NK-92 (cell line): ENCODE measurements around the gene NFE2L1.
"Not testable (repeated sequence)": the region's sequence is repeated elsewhere in the genome, so short reads cannot be mapped to it uniquely, and the experiment has no call there.

Experiments used
- DNase-seq: peaks from one replicate; lab custom pipeline; 2025; ENCODE audit not compliant: unreplicated experiment; lab: John Stamatoyannopoulos, UW

The NFE2L1 gene

DNA sequence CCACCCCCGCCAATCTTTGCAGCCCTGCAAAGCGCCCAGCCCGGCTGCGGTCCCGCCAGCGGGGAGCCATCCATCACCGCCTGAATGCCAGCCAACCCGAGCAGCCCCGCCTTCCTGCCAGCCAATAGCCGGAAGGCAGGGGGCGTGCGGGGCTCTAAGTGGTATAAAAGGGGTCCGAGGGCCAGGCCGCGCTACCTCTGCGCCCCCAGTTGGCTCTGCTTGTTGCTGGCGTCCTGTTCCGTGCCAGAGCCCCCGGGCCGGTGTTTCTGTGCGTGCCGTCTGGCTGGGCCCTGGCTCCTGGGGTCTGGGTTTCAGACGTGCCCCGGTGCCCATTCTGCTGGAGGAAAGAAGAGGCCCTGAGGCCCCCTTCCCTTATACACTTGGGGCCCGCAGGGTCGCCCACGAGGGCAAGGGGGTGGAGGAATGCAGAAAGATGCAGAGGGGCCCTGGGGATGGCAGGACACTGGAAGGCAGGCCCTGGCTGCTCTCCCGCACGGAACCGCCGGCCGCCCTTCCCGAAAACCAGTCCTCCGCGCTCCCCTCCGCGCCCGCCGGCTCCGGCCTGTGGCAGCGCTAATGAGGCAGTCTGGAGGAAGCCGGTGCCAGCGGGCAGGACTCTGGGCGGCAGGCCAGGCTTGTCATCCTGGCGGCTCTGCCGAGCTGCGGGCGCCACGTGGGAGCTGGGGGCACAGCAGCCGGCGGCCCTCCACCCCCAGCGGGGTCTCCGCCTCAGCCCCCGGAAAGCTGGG lies 24.6 kb upstream of the NFE2L1 start:
- no peak for DNase-seq

DNA sequence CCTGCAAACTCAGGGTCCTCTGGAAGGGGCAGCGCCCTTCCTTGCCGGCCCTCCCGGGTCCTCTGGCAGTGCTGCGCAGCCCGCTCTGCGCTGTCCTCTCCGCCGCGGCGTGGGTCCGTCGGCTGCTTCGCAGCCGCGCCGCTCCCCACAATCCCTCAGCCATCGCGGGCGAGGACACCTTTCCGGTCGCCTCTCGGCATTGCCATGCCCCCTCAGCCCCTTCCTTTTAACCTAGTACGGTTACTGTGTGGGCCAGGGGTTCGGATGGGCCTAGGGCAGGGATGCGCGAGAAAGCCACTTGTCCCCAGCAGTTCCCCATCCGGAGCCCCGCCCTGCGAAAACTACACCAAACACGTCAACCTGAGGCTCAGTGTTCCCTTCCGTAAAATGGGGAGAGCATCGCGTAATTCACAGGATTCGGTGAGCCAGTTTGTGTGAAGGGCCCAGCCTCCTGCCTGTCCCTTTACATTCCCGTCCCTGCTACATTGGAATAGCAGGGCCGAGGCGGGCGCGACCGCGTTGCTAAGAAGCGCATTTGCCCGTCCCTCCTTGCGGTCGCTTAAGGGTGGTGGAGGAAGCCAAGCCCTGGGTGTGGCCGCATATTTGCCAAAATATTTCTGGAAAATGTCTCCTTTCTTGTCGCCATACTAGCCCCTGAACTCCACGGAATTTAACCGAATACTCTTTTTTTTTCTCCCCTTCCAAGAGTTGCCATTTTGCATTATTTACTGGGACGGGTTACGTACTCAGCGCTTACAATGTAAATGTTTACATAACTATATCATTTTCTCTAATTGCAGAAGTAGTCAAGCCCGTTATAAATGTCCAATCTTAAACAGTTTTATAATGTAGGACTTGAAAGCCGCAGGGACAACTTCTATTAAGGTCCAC lies 23.8 kb upstream of the NFE2L1 start:
- DNase-seq: no peak

DNA sequence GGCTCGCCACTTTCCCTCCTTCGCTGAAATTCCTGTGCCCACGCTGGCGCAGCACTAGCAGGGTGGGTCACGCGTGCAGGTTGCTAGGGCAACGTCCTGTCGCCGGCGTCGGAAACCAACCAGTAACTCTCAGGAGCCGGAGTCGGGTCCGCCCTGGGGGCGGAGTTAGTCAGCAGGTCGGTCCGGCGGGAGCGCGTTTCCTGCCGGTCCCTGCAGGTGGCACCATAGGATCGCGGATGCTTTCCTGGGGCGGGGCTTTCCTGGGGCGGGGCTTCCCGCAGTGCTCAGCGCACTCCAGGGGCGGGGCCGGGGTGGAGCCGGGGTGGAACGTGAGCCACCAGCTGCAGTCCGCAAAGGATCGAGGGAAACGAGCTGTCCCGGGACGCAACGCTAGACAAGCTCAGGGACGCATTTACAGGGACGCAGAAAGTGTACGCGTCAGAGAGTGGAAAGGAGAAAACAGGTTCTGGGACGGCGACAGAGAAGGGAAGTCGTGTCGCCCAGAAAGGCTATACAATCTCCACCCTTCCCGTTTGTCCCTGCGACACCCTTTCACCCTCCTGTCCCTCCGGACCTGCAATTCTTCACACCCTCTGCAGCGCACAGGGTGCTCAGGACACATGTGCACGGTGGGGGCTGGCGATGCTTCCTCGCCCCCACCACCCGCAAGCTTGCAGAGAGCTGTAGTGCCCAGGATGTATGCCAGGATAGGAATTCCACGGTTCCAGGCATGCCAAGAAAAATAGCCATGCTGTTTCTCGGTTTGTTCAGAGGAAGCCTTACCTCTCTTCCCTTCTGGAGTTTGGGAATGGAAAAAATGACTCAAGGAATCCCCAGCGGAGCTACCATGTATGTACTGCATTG lies 22.9 kb upstream of the NFE2L1 start:
- peak; percentile 83 for DNase-seq

DNA sequence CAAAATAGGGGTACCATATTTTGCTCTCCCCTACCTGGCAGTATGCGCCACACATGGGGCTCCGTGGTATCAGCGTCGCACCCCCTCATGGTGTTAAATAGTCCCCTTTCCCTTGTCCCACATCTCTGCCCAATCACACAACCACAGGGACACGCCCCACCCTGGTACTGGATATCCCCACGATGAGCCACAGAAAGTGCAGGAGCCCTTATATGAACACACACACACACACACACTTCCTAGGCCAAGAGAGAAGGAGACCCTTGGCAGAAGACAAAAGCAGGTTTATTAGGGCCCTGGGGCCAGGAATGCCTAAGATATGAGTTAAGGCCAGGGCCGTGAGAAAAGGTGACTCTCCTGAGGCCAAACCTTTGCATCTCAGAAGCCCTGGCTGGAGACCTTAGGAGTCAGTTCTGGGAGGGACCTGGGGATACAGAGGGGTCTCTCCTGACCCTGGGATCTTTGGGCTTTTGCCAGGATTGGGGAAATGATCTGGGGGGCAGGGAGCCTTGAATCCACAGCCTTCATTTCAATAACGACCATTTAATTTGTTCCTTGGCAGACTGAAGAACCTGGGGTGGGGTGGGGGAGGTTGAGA lies 22.2 kb upstream of the NFE2L1 start:
- DNase-seq: no peak

DNA sequence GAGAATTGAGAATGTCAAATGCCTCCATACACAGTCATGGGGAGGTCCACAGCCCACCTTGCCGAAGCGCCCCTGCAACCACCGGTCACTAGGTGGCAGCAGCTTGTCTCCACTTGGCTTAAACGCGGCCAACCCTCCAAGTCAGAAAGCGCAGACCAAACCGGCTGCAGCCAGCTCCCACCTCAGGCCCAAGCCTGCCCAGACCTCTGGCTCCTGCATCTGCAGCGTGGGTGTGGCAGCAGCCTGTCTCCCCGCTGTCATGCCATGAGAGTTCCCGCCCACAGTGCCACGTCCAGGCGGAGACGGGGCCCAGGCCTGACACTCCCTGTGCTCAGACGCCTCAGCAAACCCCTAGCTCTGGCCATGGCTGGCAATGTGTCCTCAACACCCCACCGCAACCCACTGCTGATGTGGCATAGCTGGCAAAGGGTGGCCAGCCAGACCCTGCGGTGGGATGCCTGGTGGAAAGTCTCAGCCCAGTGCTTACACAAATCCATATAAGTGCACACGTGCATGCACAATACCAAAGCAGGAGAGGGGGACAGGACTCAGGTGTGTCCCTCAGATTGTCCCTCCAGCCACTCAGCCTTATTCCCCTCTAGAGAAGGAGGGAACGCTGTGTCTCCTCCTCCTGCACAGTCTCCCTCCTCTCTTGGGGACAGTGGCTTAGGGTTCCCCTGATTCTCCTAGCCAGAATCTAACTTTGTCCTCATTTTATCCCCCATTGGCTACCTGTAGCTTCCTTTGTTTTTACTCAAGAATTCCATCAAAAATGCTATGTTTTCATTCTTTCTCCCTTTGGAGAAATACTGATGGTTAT lies 21.4 kb upstream of the NFE2L1 start:
- no peak for DNase-seq

DNA sequence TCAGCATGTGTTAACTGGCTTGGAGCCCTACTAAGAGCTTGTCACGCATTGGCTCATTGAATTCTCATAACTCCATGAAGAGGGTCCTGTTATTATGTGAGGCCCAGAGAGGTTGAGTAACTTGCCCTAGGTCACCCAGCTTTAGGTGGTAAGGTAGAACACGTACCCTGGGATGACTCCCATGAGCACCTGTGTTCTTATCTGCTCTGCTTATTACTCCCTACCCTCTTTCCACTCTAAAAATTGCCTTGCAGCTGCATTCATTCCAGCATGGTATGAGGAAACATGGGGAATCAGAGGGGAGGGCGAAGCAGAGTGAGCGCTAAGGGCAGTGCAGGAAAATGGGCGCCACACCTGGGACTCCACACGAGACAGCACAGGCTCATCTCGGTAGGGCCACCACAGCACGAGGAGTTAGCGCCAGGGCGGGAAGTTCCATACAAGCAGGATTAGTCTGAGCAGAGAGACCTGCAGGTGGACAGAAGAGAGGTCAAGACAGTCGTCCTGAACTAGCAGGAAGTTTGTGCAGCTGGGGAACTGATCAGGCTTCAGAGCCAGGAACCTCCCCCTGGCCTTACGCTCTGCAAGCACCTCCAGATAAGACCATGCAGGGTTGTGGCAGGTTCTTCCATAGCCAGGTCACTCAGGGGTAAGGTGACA lies 20.7 kb upstream of the NFE2L1 start:
- no peak for DNase-seq

DNA sequence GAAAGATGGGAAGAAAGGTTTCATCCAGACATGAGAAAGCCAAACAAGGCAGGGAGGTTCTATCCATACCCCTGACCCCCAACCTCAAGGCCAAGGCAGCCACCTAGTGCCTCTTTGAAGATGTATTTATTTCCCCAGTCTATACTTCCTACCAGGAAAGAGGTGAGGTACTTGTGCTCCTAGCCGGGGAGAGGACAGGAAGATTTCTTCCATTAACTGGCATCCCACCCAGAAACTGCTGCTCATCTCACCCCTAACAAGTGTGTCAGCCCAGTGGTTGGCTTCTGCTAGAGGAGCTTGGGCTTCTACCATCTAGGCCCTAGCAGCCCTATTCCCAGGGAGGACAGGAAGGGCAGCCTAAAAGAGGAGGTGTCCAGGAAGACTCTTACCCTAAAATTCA lies 19.4 kb upstream of the NFE2L1 start:
- no peak for DNase-seq

DNA sequence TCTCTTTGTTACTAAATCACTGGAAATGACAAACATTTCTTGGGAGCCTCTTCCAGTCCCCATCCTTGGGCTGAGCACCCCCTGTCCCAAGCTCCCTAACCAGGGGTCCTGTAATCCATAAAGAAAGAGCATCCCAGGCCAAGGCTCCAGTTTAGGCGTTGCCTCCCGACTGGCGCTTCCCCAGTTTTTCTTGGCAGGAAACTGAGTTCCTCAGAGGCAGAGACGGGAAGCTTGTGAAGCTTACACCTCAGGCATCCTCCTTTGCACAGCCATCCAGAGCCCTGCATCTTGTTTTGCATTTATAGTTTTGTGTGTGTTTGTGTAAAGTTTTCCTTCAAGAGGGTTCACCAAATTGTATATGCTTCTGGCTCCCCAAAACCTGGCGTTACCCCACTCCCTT lies 17.6 kb upstream of the NFE2L1 start:
- no peak for DNase-seq

DNA sequence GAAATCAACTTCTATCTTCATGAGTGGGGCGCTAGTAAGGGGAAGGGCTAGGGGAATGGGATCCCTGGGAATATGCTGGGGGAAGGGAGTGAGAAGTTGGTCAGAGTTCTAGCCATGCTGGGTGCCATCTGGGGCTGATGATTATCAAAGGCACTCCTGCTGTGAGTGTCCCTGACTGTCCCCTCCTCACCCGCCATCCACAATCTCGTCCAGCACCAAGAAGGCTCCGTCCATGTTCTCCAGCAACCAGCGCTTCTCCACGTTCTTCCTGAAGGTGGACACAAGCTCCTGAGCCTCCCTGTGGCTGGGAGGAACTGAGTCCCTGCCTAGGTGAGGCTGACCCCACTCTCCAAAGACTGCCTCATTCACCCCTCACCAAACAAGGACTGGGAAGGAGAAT lies 16.2 kb upstream of the NFE2L1 start:
- no peak for DNase-seq

DNA sequence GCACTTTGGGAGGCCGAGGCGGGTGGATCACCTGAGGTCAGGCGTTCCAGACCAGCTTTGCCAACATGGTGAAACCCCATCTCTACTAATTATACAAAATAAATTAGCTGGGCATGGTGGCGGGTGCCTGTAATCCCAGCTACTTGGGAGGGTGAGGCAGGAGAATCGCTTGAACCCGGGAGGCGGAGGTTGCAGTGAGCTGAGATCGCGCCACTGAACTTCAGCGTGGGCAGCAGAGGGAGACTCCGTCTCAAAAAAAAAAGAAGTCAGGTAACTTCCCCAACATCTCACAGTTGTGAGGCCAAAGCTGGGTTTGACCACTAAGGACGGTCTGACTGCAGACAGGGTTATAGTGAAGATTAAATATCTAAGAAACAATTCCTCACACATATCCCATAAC lies 13.4 kb upstream of the NFE2L1 start:
- DNase-seq: not testable (repeated sequence)

DNA sequence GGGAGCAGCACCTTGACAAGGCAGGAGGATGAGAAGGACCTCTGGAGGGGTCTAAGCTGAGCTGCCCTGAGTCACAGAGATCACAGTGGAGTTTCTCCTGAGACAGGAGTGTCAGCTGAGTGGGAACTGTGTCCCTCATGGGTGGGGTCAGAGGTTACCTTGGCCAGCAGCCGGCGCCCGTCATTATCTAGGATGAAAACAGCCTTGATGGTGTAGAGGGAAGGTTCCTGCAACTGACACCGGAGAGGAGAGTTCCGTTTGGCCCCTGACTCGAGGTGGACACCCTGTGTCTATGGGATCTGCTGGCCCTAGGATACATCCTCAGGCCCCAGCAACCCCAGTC lies 11.5 kb upstream of the NFE2L1 start:
- no peak for DNase-seq

DNA sequence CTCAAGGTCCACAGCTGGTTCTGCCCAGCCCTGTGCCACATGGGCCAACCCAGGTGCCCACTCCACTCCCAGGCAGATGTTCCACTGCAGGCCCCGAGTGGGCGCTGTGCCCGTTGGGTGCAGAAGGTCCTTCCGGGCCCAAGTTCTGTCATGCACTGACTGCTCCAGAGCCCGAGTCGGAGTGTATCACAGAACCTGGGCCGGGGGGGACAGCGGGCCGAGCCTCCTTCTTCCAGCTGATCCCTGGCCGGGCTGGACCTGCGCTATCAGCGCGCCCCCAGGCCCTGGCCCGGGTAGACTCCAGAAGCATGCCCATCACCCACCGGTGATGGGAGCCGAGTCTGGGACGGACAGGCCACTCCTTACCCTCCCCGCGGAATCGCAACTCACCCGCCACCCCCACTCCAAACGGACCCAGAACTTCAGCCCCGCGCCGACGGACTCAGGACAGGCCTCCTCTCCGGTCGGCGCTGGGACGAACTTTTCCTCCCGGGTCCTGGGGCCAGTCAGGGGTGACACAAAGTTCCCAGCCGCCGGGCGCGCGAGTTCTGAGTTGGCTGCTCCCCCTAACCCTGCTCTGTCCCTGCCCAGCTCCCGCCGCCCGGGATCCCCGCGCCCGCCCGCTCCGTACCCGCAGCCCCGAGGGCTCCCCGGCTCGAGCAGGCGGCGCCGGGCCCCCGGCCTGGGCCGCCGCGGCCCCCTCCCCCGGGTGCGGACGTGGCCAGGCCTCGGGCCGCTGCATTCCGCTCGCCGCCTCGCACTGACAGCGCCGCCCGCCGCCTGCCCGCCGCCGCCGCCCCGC lies 10.9 kb upstream of the NFE2L1 start, which contains the start of gene COPZ2:
Gene COPZ2, minus strand, starts transcription at position 762 of the 802 bp plus-strand sequence. Its CDS starts 20 bp downstream, at position 742.
- DNase-seq: no peak

DNA sequence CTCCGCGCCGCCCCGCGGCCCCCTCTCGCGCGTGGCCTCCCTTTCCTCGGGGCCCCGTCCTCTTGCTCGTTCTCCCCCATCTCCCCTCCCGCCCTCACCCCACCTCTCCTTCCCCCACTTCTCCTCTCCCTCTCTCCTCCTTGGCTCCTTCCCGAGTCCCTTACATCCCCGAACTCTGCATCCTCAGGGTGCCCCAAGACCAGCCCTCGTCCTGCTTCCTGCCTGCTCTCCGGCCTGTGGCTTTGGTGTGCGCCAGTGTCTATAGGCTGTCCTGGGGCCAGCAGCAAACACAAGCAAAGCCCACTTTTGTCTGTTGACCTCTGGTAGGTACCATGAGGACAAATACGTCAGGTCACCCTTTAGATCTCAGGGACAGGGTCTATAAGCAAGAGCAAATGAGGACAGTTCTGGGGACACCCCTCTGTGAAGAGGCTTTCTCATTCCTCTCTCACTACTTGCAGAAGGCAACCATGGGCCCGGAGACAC lies 10.3 kb upstream of the NFE2L1 start:
- no peak for DNase-seq

DNA sequence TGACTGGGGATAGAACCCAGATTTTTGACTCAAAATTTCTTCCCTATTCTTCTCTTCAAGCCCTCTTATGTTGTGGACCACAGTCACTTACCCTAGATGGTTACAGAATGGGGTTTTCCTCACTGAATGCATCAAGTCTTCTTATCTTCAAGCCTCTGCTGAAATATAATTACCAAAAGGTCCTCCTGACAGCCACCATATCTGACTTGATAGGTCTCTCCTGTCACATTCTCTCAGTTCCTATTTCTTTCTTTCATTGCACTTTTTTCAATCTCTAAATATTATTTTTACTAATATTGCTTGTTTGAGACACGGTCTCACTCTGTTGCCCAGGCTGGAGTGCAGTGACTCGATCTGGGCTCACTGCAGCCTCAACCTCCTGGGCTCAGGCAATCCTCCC lies 9.5 kb upstream of the NFE2L1 start:
- DNase-seq: no peak

DNA sequence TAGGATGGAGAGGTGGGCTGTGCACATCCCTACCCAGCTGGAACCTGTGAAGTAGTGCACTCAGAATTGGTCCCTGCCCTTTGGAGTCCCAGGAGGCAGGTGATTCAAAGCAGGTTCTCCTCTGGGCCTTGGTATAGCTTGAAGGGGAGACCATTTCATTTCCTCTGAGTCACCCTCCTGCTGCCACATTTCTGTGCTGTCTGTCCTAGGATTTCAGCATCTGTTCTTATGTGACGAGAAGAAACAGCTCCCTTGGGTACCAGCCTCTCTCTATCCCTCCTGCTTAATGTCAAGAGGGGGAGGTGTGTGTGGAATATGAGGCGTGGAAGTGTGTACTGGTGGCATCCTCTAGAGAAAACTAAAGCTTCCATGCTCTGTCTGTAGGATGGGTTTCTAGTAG lies 5.0 kb upstream of the NFE2L1 start:
- DNase-seq: no peak

DNA sequence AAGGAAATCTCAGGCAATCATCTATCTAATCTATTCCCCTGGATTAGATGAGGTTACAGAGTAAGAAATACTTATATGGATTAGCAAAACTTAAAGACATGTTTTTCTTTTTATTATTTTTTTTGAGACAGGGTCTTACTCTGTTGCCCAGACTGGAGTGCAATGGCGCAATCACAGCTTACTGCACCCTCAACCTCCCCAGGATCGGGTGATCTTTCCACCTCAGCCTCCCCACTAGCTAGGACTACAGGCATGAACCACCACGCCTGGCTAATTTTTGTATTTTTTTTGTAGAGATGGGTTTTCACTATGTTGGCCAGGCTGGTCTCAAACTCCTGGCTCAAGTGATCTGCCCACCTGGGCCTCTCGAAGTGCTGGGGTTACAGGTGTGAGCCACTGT lies 3.3 kb upstream of the NFE2L1 start:
- DNase-seq: no peak

DNA sequence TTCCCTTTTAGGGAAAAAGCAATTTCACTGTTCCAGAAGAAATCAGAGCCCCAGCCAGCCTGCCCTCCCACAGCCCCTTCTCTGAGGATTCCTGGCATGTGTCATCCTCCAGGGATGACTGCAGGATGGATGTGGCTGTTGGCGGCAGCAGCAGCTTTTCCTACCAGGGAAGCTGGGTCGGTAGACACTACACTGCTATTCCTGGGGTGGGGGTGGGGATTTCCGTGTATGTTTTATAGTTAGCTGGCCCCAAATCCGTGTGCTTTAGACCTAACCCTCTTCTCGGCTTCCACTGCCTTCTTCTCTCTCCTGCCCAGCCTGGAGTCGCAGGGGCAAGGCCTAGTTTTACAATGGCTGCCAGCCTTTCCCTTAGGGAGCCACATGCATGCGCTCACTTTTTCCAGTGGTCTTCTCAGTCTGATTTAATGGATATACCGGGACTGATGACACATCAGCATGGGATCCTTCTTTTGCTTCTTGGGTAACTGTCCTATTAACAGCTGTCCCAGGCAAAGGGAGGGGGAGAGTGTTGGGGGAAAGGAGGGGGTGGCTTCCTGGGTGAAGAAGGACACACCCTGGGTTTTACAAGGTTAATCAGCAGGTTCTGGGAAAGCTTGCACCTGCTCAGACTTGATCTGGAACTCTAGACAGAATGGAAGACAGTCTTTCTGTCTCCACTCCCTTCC lies 2.7 kb upstream of the NFE2L1 start:
- no peak for DNase-seq

DNA sequence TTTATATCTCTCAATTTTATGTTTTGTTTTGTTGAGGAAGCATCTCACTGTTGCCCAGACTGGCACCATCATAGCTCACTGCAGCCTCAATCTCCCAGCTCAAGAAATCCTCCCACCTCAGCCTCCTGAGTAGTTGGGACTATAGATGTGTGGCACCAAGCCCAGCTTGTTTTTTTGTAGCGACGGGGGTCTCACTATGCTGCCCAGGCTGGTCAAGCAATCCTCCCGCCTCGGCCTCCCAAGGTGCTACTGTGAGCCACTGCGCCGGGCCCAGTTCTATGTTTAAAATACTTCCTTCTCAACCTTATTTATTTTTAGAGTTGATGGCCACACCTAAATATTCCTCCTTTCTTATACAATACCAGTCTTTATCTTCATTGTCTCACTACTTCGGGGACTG lies 1.9 kb upstream of the NFE2L1 start:
- DNase-seq: no peak
